ENCODE data around the gene HOXC11.
A peak's percentile ranks its signal among the peaks of the same experiment; 100 is the strongest.

HOXC11 gene

GRCh38 chr12:53960187-53961024 is 12.5 kb upstream of the HOXC11 start:
- DNase-seq = no peak

- DNase-seq = no peak
These were observed 11.7 kb upstream of the HOXC11 start for GRCh38 chr12:53961025-53961761.

- DNase-seq = no peak
These were observed 9.9 kb upstream of the HOXC11 start for GRCh38 chr12:53963005-53963404.

GRCh38 chr12:53963434-53964314 is 9.3 kb upstream of the HOXC11 start:
- DNase-seq = no peak

GRCh38 chr12:53964315-53964713 is 8.6 kb upstream of the HOXC11 start:
- no peak for DNase-seq

GRCh38 chr12:53965281-53966084 is 7.4 kb upstream of the HOXC11 start:
- no peak for DNase-seq

GRCh38 chr12:53966085-53966384 is 6.9 kb upstream of the HOXC11 start:
- no peak for DNase-seq

- DNase-seq = no peak
These were observed 6.4 kb upstream of the HOXC11 start for GRCh38 chr12:53966385-53967133.

GRCh38 chr12:53967421-53967925 is 5.5 kb upstream of the HOXC11 start:
- no peak for DNase-seq

- no peak for DNase-seq
These were observed 4.5 kb upstream of the HOXC11 start for GRCh38 chr12:53968214-53969127.

GRCh38 chr12:53969588-53970259 is 3.2 kb upstream of the HOXC11 start:
- no peak for DNase-seq

- no peak for DNase-seq
These were observed 2.5 kb upstream of the HOXC11 start for GRCh38 chr12:53970451-53970850.

- no peak for DNase-seq
These were observed 1.8 kb upstream of the HOXC11 start for GRCh38 chr12:53971129-53971528.

- no peak for DNase-seq
These were observed 1.2 kb upstream of the HOXC11 start for GRCh38 chr12:53971686-53972085.

GRCh38 chr12:53972152-53972702 is 699 bp upstream of the HOXC11 start:
- no peak for DNase-seq

- DNase-seq = no peak
These were observed 513 bp downstream of the HOXC11 start for GRCh38 chr12:53973236-53974042.

GRCh38 chr12:53974084-53975063 is 1.4 kb downstream of the HOXC11 start, which contains the start of gene HOTAIR:
HOTAIR (minus strand) TSS chr12:53974954.
- peak; percentile 44 for DNase-seq

All from CD4-positive, alpha-beta T cell treated with Interleukin-6 for 4 hours (primary cell).